ENCODE data around the gene ERC2.

ERC2 gene

GRCh38 chr3:55500555-55501330, 967.5 kb downstream of the ERC2 start:
- no peak for DNase-seq

GRCh38 chr3:55498520-55498919, 969.7 kb downstream of the ERC2 start:
- no peak for DNase-seq

DNA sequence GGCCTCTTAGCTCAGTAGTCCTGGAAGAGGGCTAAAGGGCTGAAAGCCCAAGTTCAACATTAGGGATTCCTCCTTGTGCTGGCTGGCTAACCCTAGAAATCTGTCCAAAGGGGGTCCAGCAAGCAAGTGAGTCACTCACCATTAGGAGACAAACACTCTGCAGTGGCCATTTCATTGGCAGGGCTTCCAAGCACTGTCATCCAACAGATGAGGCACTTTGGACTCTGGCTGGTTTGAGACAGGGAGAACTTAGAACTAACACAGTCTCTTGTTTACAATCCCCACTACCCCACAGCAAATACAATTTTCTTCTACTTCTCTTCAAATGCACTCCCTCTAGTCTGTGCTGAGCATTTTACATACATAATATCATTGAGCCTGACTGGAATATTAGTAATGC, 971.0 kb downstream of the ERC2 start:
- DNase-seq, result no peak

DNA sequence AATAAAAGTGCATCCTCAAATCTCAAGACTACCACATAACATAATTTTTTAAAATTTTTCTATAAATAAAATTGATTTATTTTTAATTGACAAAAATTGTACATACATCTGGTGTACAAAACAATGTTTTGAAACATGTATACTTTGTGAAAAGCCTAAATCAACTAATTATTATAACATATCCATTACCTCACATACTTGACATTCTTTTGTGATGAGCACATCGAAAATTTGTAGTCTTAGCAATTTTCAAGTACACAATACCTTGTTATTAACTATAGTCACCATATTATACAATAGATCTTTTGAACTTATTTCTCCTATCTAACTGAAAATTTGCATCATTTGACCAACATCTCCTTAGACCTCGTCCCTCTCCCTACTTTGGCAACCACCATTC, 973.3 kb downstream of the ERC2 start:
- no peak for DNase-seq

DNA sequence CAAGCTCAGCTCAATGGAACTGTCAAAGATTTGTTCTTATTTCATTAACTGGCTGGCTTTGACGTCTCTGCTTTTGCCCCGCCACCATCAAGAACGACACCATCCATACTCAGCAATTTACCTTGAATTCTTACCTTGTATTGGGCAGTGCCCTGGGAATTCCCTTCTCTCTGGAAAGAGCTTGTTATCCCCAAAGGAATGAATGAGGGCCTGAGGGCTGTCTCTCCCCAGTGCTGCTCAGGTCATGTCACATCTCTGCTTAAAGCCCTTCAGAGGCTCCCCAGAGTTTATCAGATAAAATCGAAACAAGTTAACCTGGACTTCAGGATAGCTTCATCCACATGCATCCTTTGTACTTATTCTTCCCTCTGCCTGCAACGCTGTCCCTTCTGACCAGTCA, 975.3 kb downstream of the ERC2 start:
- DNase-seq, result no peak

- no peak for DNase-seq
Observed at GRCh38 chr3:55491296-55491816, 976.9 kb downstream of the ERC2 start.

DNA sequence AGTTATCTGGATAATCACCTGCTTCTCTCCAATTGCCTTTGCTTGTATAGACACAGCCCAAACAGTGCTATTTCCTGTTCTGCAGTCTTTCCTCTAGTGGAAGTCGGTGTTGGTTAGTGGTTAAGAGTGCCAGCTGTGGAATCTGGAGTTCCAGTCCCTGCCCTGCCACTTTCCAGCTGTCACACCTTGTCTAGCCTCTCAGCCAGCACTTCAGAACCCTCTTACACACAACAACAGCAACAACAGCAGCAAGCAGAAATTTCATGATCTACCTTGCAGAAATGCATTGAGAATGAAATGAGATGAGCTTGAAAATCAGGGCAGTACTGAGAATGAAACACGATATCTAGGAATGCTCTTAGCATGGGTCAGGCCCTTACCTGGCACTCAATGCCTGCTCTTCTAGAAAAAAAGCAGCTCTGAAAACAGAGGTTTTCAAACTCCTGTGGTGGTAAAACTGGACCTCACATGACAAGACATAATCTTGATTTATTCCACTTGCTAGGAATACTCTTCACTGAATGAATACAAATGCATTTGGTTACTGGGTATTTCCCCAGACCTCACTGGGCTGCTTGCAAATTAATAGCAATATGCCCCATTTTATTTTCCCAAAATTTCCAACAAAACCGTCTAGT, 977.9 kb downstream of the ERC2 start:
- DNase-seq, result no peak

DNA sequence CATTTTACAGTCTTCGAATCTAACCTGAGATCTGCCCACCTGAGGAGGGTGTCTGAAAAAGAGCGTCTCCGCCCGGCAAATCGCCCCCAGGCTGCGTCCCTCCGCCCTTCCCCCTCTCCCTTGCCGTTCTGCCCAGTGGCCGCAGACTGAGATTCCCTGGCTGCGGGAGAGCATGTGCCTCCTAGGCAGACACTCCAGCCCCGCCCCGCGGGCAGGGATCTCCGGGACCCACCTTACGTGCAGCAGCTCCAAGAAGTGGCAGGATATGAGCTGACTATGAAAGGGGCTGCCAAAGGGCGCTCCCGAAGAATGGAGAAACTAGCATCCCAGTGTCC, 978.5 kb downstream of the ERC2 start:
- no peak for DNase-seq

DNA sequence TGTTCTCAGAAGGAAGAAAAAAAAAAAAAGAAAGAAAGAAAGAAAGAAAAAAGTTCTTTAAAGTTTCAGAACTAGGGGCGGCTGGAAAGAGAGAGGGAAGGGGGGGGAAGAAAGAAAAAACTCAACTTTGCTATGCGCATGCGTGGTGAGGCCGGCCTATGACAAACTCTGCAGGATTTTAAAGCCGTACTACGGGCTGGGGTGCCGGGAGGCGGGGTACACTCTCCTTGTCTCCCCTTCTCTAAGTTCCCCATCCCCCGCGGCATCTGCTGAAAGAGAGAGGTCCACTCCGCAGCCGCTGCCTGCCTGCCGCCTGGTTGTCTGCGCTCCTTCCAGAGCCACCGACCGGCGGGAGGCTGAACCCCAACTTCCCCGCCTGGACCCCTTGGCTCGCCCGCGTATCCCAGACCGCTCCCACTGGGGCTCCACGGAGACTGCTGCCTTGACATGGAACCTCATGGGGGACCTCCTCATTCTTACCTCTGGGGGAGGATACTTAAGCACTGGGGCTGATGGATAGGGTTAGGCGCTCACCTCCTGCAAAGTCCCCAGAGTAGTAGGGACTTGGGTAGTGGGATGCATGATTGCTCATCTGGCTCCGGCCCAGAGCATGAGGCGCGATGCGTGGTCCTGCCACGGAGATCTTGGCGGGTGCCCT, 979.7 kb downstream of the ERC2 start:
- no peak for DNase-seq

DNA sequence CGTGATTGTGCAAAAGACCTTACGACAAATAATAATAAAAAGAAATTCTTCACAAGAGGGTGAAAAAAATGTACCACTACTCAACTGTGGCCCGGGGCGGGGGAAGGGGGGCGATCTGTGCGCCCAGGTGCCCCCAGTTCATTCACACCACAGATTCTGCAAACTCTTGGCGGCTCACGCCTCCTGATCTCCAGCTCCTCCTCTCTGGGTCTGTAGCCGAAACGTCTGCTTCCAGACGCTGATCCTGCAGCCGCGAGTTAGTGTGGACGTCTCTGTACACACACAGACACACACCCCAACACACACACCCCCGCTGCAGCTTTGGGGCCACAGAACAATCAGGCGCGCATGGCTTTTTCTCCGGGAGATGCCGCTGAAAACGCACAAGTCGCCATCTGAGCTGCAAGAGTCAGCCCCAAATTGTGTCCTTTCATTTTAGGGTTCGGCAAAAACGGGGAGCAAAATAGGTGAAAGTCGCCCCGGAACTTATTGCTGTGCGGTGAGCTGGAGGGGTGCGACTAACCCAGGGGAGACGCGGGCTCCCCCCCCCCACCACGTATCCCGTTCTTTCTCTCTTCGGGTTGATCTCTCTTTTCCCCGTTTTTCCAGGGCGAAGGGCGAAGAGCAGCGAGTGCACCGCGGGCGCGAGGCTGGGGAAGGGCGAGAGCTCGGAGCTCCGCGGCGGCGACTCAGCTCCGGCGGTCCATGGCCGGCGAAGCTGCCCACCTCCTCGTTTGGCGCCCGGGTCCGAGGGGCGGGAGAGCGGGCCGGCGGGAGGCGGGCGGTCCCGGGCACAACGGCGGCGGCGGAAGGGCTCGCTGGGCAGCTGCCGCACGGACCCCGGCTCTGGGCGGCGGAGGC, 980.7 kb downstream of the ERC2 start:
- DNase-seq, result no peak

- no peak for DNase-seq
Observed at GRCh38 chr3:55486857-55487380, 981.3 kb downstream of the ERC2 start, which contains the start of gene WNT5A. WNT5A (minus strand) TSS chr3:55487306; CDS start chr3:55486985, 321 bp downstream.

DNA sequence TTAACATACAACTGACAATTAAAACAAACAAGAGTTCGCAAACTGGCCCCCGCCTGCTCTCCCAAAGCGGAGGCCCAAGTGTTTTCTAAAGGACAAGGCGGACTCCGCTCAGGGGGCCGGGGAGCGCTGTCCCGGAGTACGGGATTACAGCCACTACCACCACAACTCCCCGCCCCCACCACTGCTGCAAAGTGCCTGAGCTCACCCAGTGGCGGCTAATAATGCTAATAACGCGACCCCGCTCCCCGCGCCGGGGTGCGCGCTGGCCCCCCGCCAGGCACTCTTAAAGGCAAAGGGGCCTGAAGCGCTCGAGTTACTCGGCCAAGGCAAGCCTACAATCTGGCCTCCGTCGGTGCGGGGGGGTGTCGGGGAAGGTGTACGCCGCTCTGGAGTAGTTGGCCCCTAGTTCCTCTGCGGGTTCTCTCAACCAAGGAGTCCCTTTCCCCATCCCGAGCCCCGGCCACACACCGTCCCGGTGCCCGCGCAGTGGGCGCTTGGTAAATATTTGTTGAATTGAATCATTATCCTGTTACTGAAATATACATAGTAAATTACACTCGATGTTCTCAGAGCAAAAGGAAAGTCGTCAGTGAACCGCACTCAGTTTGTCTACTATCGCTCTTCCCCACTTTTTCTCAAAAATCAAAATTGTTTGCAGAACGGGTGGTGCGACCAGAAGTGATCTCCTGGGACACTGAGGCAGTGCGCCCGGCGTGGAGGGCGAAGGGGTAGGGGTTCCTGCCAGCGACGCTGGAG, 982.0 kb downstream of the ERC2 start:
- DNase-seq, result no peak

DNA sequence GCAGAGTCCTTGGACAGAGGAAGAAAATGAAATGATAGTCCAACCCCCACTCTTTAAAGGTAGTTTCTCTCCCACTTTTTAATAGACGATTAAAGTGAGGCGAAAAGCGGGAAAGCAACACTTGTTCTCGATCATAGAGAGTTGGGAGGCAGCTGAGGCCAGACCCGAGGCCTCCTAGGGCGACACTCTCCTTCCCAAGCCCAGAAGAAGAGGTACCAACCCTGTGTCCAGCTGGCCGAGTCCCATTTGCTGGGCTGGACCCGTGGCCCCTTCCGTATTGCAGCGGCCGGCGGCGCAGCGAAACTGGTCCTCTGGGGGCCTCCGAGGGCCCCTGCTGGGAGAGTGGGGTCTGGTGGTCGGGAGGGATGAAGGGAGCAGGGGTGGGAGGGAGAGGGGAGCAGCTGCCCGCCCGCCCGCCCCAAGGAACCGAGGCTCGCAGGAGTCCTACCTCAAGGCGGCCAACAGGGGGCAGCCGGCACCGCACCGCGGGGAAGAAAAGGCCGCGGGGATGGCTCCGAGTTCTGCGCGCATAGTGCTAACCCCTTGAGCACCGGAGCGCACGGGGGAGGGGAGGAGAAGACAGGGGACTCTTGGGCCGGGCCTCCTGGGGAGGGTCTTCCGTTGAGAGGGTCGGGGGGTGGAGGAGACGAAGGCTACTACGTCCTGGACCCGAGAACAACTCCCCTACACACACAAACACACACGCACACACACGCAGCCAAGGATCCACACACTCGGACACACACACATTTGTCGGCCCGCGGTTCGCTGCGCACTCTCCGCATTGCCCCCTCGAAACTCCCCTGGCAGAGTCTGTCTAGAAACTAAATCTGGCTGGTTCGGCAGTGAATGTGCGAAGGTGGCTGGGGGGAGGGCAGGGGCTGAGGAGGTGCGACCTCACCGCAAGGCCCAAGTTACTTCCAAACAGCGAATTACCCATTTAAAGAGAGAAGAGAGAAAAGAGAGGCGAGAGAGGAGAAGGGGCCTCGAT, 983.2 kb downstream of the ERC2 start:
- peak; percentile 16 for DNase-seq

GRCh38 chr3:55484191-55484689, 984.0 kb downstream of the ERC2 start:
- DNase-seq, result no peak

- DNase-seq, result no peak
Observed at GRCh38 chr3:55483196-55484095, 984.8 kb downstream of the ERC2 start.

GRCh38 chr3:55482496-55483195, 985.6 kb downstream of the ERC2 start:
- no peak for DNase-seq

GRCh38 chr3:55481744-55482495, 986.3 kb downstream of the ERC2 start:
- DNase-seq, result no peak
